ENCODE results near the gene TMEM258.

DNA sequence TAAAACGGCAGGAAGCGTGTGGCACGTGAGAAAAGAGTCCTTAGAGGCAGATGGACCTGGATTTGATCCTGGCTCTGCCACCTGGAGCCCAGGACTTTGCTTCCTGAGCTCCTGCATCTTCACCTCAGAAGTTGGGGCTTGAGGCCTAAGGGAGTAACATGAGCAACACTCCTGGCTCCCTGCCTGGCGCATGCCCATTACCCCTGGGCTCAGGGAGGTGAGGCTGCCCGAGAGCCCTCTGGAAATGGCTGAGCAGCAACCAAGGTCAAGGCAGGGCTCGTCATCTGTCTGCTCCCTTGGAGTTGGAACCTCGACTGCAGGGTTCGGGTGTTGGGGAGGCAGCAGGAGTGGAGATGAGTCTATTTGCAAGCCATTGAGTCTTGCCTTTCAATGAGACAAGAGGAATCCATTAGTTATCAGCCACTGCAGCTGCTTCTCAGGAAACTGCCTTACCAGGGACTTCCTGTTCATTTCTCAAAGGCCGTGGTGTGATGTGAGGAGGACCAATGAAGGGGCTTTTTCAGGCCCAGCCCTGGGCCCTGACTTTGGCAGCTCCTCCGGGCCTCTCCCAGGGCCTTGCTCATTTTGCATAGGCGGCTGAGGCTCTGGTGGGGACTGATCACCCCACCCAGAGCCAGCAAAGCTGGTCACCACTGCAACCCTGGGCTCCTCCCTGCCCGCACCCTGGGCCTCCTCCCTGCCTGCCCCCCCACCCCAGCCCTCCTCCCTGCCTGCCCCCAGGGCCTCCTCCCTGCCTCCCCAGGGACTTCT, 42.1 kb upstream of the TMEM258 start:
- TF ChIP-seq, protein P1, sequence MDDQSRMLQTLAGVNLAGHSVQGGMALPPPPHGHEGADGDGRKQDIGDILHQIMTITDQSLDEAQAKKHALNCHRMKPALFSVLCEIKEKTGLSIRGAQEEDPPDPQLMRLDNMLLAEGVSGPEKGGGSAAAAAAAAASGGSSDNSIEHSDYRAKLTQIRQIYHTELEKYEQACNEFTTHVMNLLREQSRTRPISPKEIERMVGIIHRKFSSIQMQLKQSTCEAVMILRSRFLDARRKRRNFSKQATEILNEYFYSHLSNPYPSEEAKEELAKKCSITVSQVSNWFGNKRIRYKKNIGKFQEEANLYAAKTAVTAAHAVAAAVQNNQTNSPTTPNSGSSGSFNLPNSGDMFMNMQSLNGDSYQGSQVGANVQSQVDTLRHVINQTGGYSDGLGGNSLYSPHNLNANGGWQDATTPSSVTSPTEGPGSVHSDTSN (IDR thresholded peaks at IDR 0.05): no peak
- TF ChIP-seq, protein P2, sequence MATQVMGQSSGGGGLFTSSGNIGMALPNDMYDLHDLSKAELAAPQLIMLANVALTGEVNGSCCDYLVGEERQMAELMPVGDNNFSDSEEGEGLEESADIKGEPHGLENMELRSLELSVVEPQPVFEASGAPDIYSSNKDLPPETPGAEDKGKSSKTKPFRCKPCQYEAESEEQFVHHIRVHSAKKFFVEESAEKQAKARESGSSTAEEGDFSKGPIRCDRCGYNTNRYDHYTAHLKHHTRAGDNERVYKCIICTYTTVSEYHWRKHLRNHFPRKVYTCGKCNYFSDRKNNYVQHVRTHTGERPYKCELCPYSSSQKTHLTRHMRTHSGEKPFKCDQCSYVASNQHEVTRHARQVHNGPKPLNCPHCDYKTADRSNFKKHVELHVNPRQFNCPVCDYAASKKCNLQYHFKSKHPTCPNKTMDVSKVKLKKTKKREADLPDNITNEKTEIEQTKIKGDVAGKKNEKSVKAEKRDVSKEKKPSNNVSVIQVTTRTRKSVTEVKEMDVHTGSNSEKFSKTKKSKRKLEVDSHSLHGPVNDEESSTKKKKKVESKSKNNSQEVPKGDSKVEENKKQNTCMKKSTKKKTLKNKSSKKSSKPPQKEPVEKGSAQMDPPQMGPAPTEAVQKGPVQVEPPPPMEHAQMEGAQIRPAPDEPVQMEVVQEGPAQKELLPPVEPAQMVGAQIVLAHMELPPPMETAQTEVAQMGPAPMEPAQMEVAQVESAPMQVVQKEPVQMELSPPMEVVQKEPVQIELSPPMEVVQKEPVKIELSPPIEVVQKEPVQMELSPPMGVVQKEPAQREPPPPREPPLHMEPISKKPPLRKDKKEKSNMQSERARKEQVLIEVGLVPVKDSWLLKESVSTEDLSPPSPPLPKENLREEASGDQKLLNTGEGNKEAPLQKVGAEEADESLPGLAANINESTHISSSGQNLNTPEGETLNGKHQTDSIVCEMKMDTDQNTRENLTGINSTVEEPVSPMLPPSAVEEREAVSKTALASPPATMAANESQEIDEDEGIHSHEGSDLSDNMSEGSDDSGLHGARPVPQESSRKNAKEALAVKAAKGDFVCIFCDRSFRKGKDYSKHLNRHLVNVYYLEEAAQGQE (IDR thresholded peaks at IDR 0.05): no peak
- TF ChIP-seq ESRRA (IDR thresholded peaks at IDR 0.05; ENCODE audit: borderline replicate concordance, low read length) (no peak), ZC3H11A (IDR thresholded peaks at IDR 0.05) (no peak), CBX2 (IDR thresholded peaks at IDR 0.05; ENCODE audit: borderline replicate concordance, low read depth) (no peak), RCOR1 (IDR thresholded peaks at IDR 0.05; ENCODE audit: low read depth, low read length) (no peak), POLR2A (IDR thresholded peaks at IDR 0.05; ENCODE audit: low read length) (no peak), EP300 (IDR thresholded peaks at IDR 0.05) (no peak), ELK1 (IDR thresholded peaks at IDR 0.05; ENCODE audit: low read depth, low read length) (no peak), RAD21 (conservative IDR thresholded peaks at IDR 0.05 in 1 of 2, IDR thresholded peaks at IDR 0.05 in 1 of 2) (no peak), PHF8 (IDR thresholded peaks at IDR 0.05; ENCODE audit: borderline replicate concordance, low read depth) (no peak)
- TF ChIP-seq, protein P3, sequence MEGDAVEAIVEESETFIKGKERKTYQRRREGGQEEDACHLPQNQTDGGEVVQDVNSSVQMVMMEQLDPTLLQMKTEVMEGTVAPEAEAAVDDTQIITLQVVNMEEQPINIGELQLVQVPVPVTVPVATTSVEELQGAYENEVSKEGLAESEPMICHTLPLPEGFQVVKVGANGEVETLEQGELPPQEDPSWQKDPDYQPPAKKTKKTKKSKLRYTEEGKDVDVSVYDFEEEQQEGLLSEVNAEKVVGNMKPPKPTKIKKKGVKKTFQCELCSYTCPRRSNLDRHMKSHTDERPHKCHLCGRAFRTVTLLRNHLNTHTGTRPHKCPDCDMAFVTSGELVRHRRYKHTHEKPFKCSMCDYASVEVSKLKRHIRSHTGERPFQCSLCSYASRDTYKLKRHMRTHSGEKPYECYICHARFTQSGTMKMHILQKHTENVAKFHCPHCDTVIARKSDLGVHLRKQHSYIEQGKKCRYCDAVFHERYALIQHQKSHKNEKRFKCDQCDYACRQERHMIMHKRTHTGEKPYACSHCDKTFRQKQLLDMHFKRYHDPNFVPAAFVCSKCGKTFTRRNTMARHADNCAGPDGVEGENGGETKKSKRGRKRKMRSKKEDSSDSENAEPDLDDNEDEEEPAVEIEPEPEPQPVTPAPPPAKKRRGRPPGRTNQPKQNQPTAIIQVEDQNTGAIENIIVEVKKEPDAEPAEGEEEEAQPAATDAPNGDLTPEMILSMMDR (IDR thresholded peaks at IDR 0.05): no peak

Data from A549 (cell line).